Middle frontal gyrus (tissue), 1 donor: ENCODE results near the gene FTCD.
"Not testable (repeated sequence)": the region's sequence is repeated elsewhere in the genome, so short reads cannot be mapped to it uniquely, and the experiment has no call there.

Experiments
- DNase-seq: peaks from one replicate; pipeline ENCODE4 v3.0.0-alpha.2; 2015; ENCODE audit warnings: low spot score; ENCODE audit errors: extremely low spot score

The FTCD gene

GRCh38 chr21:46155514-46156377, at the start of gene FTCD:
FTCD (minus strand) TSS chr21:46155579; CDS start chr21:46155523, 56 bp downstream.
- DNase-seq, result no peak

GRCh38 chr21:46205166-46205565, 49.8 kb upstream of the FTCD start:
- no peak for DNase-seq

GRCh38 chr21:46203203-46203600, 47.8 kb upstream of the FTCD start:
- DNase-seq, result no peak

GRCh38 chr21:46202592-46203202, 47.3 kb upstream of the FTCD start:
- DNase-seq, result no peak

GRCh38 chr21:46200877-46201803, 45.8 kb upstream of the FTCD start:
- not testable (repeated sequence) for DNase-seq

- DNase-seq, result no peak
Observed at GRCh38 chr21:46199436-46200373, 44.3 kb upstream of the FTCD start.

- DNase-seq, result no peak
Observed at GRCh38 chr21:46196733-46197132, 41.4 kb upstream of the FTCD start.

- DNase-seq, result no peak
Observed at GRCh38 chr21:46195595-46196195, 40.3 kb upstream of the FTCD start.

- DNase-seq, result no peak
Observed at GRCh38 chr21:46194374-46195334, 39.3 kb upstream of the FTCD start.

- no peak for DNase-seq
Observed at GRCh38 chr21:46193829-46194373, 38.5 kb upstream of the FTCD start.

- DNase-seq, result no peak
Observed at GRCh38 chr21:46191686-46192575, 36.6 kb upstream of the FTCD start.

GRCh38 chr21:46191257-46191685, 35.9 kb upstream of the FTCD start:
- no peak for DNase-seq

- DNase-seq, result no peak
Observed at GRCh38 chr21:46190491-46191131, 35.2 kb upstream of the FTCD start.

GRCh38 chr21:46189959-46190490, 34.6 kb upstream of the FTCD start:
- no peak for DNase-seq

- DNase-seq, result no peak
Observed at GRCh38 chr21:46189213-46189958, 34.0 kb upstream of the FTCD start.
